HG03558 (cell line): ENCODE data around the gene EXOC6.

Experiments used
- ATAC-seq: cut with Tn5 transposase; IDR thresholded peaks from one replicate; pipeline ENCODE4 v1.9.1; 2021; ENCODE audit warnings: moderate number of reproducible peaks; ENCODE audit not compliant: unreplicated experiment; ENCODE audit errors: extremely low read depth

The EXOC6 gene

GRCh38 chr10:92832121-92832520 lies 16.2 kb upstream of the EXOC6 start:
- no peak for ATAC-seq

- no peak for ATAC-seq
Observed at GRCh38 chr10:92832998-92833650, 15.2 kb upstream of the EXOC6 start.

DNA sequence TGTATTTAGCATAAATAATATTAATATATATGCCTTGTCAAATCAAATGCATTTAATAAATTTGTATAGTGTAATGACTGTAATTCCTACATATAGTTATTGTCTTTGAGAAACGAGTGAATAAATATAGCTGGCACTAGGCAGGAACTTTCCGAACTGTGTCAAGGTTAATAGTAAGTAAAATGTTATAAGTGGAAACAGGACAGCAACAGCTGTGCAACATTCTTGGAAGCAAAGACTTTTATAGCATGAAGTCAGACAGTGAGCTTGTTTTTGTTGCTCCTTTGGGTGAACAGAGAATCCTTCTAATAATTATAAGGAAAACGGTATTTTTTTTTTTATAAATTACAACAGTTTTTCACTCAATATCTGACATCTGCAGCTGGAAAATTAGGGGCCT lies 14.0 kb upstream of the EXOC6 start:
- ATAC-seq, result no peak

DNA sequence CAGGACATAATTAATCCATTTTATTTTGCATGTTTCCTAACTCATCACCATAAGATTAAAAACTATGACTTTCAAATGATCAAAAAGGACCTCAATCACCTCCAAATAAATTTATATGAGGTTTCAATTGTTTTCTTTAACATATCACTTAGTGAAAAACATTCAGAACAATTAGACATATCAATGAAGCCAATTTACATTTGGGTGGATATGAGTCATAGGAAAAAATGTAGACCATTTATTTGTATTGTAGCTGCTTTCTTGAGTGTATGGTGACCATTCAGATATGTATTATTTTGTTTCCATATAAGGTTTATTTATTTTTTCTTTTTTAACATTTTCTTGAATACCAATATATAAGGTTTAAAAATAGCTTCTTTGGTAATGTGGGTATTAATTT lies 13.3 kb upstream of the EXOC6 start:
- ATAC-seq, result no peak

GRCh38 chr10:92837456-92837855 lies 10.9 kb upstream of the EXOC6 start:
- ATAC-seq, result no peak

GRCh38 chr10:92839191-92840085 lies 8.9 kb upstream of the EXOC6 start:
- no peak for ATAC-seq

GRCh38 chr10:92844746-92845145 lies 3.6 kb upstream of the EXOC6 start:
- no peak for ATAC-seq

DNA sequence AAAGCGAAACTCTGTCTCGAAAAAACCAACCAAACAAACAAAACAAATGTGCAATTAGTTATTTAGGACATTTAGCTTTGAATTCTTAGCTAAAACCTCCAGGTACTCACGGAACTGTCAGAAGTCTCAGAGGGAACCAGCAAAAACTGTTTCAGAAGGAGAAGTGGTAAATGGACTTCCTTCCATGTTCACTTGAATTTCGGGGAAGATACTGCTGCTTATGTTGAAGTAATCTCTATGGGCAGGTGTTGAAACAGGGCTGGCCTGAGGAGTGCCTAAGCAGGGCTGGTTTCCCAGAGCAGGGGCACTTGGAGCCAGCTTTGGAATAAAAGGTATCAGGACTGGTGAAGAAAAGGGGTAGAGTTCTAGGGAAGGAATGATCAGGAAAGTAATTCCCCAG lies 2.4 kb upstream of the EXOC6 start:
- ATAC-seq, result no peak

DNA sequence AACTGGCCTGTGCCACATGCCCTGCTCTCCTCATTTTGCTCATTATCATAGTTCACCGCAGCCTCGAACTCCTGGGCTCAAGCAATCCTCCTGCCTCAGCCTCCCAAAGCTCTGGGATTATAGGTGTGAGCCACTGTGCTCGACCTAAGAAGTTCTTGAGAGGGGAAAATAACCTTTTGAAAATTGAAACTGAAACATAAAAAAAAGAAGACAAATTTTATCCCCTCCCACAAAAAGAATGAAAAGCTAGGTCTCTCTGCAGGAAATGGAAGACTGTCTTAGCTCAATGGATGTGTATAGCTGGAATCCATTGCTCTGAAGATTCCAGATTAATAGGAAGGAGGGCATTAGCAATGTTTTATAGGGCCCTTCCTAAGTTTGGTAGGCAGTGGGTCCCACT lies 2.0 kb upstream of the EXOC6 start:
- no peak for ATAC-seq

GRCh38 chr10:92846854-92847201 lies 1.5 kb upstream of the EXOC6 start:
- no peak for ATAC-seq

- ATAC-seq, result no peak
Observed at GRCh38 chr10:92847202-92847864, 987 bp upstream of the EXOC6 start.

- no peak for ATAC-seq
Observed at GRCh38 chr10:92848037-92848440, 281 bp upstream of the EXOC6 start.

DNA sequence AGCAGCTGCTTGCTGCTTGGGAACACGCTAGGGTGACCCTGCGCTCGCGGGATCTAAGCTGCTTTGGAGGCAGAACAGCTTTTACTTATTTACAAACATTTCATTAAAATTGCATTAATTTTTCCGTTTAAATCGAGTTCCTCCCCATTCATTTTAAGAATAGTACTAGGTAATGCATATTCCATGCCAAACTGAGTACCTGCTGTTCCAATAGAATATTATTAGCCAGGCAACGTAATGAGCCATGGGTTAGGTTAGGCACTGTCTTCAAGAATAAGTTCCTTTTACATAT lies 860 bp downstream of the EXOC6 start:
- no peak for ATAC-seq

DNA sequence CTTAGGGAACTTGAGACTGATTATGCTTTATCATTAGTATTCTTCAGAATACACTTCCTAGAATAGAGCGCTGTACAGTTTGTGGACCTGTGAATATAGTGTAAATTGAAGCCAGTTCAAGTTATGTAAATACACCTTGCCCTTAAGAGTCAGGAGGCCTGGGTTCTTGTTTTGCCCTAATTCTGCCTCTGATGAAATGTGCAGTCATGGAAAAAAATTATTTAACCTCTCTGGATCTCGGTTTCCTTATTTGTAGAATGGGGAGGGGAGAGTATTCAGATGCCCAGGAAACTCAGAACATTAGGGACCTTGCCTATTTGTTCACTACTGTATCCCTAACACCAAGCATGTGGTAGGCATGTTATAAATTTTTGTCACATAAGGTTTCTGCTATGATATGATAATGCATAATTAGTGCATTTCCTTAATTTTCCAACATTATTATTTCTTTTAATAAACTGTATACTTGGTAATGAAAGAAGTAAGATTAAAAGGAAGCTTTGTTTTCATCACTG lies 1.3 kb downstream of the EXOC6 start:
- ATAC-seq, result no peak

DNA sequence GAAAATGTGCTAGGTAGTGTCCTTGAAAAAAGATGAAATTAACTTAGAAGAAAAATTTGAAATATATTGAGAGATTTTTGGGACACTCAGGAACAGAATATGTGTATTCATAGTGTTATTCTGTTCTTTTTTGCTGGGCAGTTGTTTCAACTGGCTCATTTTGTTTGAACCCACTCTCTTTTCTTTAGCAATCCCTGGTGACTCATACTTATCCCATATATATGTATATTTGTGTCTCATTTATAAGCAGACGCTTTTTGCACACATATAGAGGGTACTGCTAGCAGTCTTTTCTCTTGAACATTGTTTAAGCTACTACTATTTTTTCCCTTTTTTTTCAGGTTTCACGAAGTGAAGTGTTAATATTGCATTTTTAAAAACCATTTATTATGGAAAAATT lies 1.9 kb downstream of the EXOC6 start:
- no peak for ATAC-seq

- no peak for ATAC-seq
Observed at GRCh38 chr10:92851003-92851402, 2.7 kb downstream of the EXOC6 start.

GRCh38 chr10:92855560-92855959 lies 7.2 kb downstream of the EXOC6 start:
- no peak for ATAC-seq

- no peak for ATAC-seq
Observed at GRCh38 chr10:92857904-92858514, 9.7 kb downstream of the EXOC6 start.

- no peak for ATAC-seq
Observed at GRCh38 chr10:92867235-92867634, 18.9 kb downstream of the EXOC6 start.

DNA sequence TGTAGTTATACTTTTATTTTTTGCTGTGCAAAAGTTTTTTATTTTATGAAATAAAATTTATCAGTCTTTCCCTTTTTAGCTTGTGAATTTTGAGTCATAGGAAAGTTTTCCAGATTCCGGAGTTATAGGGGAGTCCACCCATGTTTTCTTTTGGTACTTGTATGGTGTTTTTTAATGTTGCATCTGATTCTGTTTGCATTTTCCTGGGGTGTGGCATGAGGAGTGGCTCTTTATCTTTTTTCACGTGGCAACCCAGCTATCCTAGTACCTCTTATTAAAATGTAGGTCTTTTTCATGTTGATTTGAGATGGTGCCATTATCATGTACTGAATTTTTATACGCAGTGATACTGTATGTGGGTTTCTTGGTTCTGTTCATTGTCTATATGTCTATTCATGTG lies 19.7 kb downstream of the EXOC6 start:
- ATAC-seq, result no peak

- ATAC-seq, result no peak
Observed at GRCh38 chr10:92868557-92868956, 20.2 kb downstream of the EXOC6 start.
